IPS-NIHi11 (cell line): ENCODE measurements around the gene ITPR1.

Source experiments
- DNase-seq: peaks from one replicate; pipeline ENCODE4 v3.0.0; 2012; ENCODE audit warnings: mixed read lengths, low spot score

Gene ITPR1

DNA sequence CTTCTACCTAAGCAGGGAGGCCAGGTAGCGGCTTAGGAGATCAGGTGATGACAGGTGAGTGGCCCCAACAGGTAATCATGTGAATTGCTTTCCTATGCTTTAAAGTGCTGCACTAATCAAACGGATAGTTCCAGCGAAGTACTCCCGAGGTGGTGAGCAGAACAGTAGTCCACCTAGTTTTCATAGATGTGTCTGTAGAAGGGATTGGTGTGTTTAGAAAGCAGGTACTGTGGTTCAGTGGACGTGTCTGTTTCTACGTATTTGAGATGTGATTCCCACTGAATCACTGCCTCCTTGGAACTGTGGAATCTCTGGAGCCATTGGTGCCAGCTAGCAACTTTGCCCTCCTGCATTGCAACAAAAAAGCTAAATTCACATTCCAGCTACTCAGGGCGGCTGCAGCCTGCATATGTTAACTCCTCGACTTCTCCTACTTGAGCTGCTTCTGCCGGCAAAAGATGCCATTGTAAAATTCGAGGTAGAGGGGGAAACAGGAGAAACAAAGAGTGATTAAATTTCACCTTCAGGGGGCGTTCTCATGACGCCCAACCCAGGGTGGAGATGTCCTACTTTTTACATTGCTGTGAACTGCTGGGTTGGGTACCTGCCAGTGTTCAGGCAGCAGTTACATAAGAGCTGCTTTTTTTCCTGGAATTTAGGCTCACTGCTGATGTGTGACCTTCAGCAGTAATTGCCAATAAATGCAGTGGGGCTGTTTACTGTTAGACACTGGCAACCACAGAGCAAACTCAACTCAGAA is 227.3 kb downstream of the ITPR1 start:
- peak; percentile 57 for DNase-seq

- no peak for DNase-seq
Observed at GRCh38 chr3:4721511-4721911, 228.4 kb downstream of the ITPR1 start.

DNA sequence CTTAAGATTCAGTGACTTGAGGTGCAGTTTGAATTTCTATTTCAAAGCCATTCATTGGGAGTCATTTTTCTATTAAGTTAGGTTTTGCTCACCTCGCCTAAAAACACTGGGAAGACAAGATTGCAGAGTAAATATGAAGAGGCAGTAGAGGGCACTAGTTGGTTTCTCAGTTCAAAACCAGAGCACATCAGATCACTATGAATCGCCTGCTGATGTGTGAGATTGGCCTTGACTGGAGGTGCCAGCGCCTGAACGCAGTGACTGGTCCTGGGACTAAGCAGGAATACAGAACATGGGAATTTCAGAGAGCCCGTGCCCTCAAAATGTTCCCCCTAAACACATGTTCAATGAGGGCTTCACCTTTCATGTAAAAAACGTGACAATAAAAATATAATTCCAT is 229.0 kb downstream of the ITPR1 start:
- DNase-seq: peak; percentile 36

DNA sequence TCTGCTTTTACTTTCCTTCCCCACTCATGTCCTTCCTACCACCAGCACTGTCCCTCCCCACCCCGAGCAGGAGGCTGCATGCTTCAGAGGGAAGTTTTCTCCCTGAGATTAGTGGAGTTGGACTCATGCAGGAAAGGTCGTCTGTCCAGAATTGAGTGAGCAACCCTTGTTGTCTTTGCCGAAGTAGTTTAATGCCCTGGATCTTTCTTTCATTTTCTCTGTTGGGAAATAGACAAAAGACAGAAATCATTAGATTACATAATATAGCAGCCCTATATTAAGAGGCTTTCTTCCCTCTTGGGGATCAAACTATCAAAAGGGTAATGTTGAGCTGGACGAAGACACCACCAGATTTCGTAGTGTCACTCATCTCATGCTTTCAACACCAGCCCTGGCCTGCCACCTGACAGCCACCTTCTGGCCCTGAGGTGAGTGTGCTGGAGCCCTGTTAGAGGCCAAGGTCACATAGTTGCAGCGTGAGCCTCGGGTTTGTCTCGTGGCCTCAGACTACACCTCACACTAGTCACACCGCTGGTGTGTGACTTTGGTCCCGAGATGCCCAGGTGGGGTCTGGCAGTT is 231.0 kb downstream of the ITPR1 start:
- DNase-seq: no peak

DNA sequence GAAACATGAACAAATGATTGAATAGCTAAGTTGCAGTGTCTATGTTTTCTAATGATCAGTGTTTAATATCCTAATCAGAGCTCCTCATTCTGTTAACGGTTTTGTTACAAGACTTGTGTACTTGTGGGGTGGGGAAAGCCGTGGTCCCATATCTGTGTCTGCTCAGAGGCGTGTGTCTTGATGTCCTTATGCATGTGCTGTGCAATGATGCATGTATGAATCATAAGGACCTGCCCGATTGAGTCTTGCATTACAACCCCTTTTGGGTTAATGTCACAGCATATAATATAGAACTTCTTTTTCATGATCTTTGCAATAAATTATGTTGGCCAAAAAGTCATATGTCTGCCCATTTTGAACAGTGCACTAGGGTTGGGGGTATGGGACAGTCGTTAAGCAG is 233.4 kb downstream of the ITPR1 start:
- no peak for DNase-seq

DNA sequence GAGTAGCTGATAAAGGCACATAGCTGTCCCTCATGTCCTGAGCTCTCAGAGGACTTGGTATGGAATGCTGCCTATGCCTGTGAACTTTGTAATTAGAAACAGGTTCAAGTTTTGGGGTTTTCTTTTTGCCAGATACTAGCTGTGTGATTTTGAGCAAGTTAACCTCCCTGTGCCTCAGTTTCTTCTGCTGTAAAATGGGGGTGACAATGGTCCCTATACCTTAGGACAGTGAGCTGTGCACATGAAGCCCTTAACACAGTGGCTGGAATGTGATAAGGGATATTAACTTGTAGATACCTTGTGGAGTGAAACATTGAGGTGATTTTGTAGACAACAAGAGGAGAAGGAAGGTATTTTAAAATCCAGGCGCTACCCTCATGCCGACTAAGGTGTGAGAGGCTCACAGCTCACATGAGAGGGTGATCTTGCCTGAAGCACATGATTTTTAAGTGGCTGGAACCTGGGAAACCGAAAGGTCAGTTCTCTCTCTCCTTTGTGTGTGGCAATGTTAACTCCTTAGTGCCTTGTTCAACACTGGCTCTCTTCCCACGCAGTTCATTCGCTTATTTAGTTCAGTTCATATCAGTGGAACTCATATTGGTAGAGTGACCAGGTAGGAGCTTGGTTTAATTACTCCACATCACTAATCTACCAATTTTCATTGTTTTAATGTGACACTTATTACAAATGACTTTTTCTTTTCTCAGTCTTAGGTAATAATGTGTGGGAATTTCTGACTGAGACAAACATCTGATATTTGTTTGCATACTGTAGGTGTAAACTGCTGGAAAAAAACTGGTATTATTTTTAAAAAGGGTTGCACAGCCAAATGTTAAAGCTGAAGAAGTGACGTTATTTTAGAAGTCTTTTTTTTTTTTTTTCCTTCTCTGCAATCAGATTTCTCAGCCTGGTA is 236.2 kb downstream of the ITPR1 start:
- DNase-seq: no peak

DNA sequence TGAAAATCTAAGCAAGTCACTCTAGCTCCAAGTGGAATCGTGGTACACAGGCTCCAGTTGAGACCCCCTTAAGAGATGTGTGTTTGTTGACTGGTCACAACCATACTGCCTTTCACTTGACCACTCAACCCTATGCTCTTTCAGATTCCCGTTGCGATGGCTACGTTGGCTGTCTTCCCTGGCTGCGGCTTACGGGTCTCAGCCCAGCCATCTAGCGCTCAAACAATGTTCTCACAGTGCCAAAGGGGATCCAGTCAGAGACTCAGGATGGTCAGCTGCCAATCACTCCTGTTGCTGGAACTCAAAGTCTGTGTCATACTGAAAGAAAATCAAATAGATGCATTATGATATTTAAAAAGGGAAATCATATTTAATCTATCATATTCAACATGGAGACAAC is 237.6 kb downstream of the ITPR1 start:
- no peak for DNase-seq

DNA sequence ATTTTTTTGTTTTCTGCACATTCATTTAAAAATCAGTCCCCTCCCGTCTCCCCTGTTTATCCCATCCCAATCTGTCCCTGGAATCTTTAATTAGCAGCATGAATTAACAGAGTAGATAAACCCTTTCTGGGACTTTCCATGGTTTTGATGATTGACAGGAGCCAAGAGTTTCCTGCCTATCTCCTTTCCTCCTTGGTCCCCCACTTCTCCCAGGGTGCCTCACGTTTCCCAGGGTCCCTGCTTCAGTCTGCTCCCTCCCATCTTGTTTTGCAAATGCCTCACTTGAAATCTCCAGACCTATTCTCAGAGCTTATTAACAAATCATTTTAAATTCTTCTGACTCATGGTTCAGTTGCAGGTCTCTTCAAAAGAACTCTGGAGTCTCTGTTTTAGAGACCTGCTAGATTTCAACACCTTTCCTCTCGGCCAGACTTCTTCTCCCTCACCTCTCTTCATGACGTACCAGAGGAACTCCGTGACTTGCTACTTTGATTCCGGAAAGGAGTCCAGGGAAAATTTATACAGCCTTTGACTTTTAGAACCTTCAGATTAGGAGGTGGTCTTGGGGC is 238.5 kb downstream of the ITPR1 start:
- no peak for DNase-seq

- DNase-seq: peak; percentile 33
Observed at GRCh38 chr3:4732925-4733324, 239.8 kb downstream of the ITPR1 start.

GRCh38 chr3:4734454-4734853 is 241.3 kb downstream of the ITPR1 start:
- no peak for DNase-seq

GRCh38 chr3:4735243-4735642 is 242.1 kb downstream of the ITPR1 start:
- DNase-seq: no peak

- DNase-seq: no peak
Observed at GRCh38 chr3:4736284-4736861, 243.2 kb downstream of the ITPR1 start.

DNA sequence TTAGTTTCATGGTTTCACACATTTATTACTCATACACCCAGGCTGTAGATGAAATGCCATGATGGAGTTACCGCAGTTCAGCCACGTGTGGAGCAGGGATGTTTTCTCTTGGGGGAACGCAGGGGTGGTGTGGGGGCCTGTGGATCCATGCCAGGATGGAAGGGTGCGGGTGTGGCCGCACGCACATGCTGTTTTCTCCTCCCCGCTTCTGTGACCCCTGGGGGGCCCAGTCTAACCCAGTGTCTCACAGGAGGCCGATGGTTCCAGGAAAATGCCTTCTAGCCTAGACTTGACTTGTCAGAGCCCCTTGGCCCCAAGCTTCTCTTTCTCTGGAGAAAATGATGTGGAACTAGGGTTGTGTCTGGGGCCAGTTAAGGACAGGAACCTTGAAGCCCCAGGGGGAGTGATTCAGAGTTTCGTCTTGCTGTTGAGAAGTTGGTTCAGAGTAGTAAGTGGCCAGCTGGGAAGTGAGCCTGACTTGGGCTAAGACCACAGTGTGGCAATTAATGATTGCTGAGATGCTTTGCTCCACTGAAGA is 245.7 kb downstream of the ITPR1 start:
- DNase-seq: no peak

GRCh38 chr3:4739289-4740236 is 246.4 kb downstream of the ITPR1 start:
- DNase-seq: no peak

- DNase-seq: no peak
Observed at GRCh38 chr3:4740397-4741105, 247.4 kb downstream of the ITPR1 start.

- no peak for DNase-seq
Observed at GRCh38 chr3:4741106-4741403, 247.9 kb downstream of the ITPR1 start.

- DNase-seq: no peak
Observed at GRCh38 chr3:4741404-4742307, 248.5 kb downstream of the ITPR1 start.

DNA sequence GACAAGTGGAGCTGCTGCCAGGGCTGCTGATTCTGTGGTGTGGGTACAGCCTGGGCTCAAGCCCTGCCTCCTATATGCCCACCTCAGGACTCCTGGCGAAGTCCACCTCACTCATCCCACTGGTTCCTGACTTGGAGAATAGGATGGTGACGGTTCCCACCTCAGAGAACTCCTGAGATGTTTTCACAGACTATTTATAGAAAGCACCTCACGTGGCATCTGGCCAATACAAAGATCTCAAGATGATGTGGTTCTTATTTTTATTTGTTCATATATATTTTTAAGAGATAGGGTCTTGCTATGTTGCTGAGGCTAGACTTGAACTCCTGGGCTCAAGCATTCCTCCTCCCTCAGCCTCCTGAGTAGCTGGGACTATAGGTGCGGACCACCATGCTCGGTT is 249.2 kb downstream of the ITPR1 start:
- DNase-seq: no peak

GRCh38 chr3:4743371-4743770 is 250.2 kb downstream of the ITPR1 start:
- no peak for DNase-seq
